GM18499 (cell line): ENCODE results near the gene ING5.
"Not testable (repeated sequence)": the region's sequence is repeated elsewhere in the genome, so short reads cannot be mapped to it uniquely, and the experiment has no call there.

ENCODE experiments used
- ATAC-seq: cut with Tn5 transposase; IDR thresholded peaks from one replicate; pipeline ENCODE4 v1.9.1; 2021; ENCODE audit warnings: moderate number of reproducible peaks; ENCODE audit not compliant: insufficient read depth, unreplicated experiment

Gene ING5

GRCh38 chr2:241702155-241703031, 554 bp downstream of the ING5 start:
- ATAC-seq: peak; percentile 52

- no peak for ATAC-seq
Observed at GRCh38 chr2:241703032-241703604, 1.3 kb downstream of the ING5 start.

- ATAC-seq: no peak
Observed at GRCh38 chr2:241706537-241706936, 4.7 kb downstream of the ING5 start.

GRCh38 chr2:241708879-241709278, 7.0 kb downstream of the ING5 start:
- no peak for ATAC-seq

GRCh38 chr2:241719093-241719492, 17.3 kb downstream of the ING5 start:
- ATAC-seq: no peak

- ATAC-seq: no peak
Observed at GRCh38 chr2:241720099-241720498, 18.3 kb downstream of the ING5 start.

GRCh38 chr2:241720560-241720959, 18.7 kb downstream of the ING5 start:
- ATAC-seq: no peak

DNA sequence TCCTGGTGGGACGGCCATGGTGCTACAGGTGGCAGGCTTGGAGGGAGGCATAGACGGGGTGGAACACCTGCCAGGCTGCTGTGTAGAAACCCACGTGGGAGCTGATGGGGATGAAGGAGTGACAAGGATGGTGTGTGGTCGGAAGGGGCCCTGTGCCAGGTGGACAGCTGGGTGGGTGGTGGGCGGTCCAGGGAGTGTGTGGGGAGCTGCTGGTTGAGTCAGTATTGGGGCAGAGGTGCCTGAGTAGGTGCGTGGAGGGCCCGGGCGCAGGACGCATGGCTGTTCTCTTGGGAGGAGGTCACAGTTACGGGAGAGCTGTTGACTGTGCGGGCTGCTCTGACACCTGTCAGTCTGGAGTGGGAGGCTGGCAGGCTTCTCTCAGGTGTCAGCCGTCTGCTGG, 20.0 kb downstream of the ING5 start:
- ATAC-seq: no peak

- ATAC-seq: no peak
Observed at GRCh38 chr2:241722896-241723454, 21.1 kb downstream of the ING5 start.

DNA sequence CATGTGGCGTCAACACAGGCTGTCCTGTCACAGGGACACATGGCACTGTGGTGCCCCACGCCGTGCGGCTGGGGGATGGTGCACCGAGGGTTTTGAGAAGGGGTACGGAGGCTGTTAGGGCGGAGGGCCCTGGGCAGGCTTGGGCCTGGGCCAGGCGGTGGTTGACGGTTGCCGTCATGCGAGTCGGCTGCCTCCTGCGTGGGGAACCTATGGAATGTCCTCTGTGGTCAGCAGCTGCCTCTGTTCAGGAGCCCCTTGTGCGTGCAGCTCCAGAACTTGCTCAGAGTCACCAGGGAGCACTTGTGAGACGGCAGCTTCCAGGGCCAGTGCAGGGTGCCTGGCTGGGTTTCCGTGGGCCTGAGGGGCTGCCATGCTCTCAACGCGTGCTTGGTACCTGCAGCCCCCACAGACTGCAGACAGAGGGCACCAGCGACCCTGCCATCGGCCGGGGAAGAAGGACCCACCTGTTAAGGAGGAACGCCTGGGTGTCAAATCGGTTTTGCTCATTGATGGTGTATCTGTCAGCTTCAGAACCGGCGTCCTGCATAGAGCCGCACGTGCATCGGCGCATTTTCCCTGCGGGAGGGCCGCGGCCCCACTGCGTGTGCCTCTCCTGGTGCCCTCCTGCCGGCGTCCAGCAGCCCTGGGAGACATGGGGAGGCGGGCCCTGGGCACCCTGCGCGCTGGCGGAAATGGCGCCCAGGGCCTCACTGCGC, 22.6 kb downstream of the ING5 start:
- no peak for ATAC-seq

GRCh38 chr2:241724975-241725870, 23.4 kb downstream of the ING5 start:
- ATAC-seq: no peak

GRCh38 chr2:241726459-241726858, 24.6 kb downstream of the ING5 start:
- ATAC-seq: no peak

DNA sequence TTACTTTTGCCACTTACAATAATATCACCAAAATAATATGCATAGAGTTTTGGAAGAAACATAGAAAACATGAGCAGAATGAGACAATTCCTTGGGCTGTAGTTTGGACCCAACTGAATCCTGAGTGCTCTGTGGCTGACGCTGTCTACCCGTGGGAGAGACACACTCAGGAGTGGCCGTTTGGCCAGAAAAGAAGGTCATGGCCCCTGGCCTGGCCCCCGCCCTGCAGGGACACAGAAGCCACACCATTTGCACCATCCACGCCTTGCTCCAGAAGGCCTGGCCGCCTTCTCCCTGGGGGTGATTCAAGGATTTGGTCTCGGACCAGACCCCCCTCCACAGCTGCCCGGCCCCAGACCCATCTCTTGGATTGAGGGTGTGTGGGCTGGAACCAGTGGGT, 26.2 kb downstream of the ING5 start:
- no peak for ATAC-seq

GRCh38 chr2:241728627-241729026, 26.8 kb downstream of the ING5 start:
- no peak for ATAC-seq

GRCh38 chr2:241729868-241730267, 28.0 kb downstream of the ING5 start:
- ATAC-seq: no peak

GRCh38 chr2:241730671-241731293, 28.9 kb downstream of the ING5 start:
- no peak for ATAC-seq

DNA sequence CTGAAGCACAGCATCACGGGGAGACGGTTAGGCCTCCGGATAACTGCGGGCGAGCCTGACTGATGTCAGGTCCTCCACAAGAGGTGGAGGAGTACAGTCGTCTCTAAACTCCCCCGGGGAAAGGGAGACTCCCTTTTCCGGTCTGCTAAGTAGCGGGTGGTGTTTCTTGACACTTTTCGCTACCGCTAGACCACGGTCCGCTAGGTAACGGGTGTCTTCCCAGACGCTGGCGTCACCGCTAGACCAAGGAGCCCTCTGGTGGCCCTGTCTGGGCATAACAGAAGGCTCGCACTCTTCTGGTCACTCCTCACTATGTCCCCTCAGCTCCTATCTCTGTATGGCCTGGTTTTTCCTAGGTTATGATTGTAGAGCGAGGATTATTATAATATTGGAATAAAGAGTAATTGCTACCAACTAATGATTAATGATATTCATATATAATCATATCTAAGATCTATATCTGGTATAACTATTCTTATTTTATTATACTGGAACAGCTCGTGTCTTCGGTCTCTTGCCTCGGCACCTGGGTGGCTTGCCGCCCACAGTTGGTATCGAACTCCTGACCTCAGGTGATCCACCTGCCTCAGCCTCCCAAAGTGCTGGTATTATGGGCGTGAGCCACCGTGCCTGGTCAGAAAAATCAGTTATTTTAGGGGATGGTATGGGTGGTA, 30.8 kb downstream of the ING5 start:
- ATAC-seq: not testable (repeated sequence)

GRCh38 chr2:241733391-241734207, 31.8 kb downstream of the ING5 start:
- no peak for ATAC-seq
